Activated T-cell treated with anti-CD3 and anti-CD28 coated beads, Interleukin-2, amount 50 U/mL, for 4 hours (primary cell): Measurements from ENCODE around the gene PNO1. TPM values are rescaled to one million over a fixed set of nuclear protein-coding genes. Genes with fewer than 3 reads are reported as not detected.
A peak's percentile ranks its signal among the peaks of the same experiment; 100 is the strongest.

Source experiments
- ATAC-seq, 2 donors: fragments of 200-7000 bp; cut with Tn5 transposase; one replicate each; pipeline ENCODE4 v1.10.0; 2021
- DNase-seq: peaks from one replicate; pipeline ENCODE4 v3.0.0-alpha.2; 2020
- H3K27me3 Mint-ChIP-seq: one replicate; pipeline ENCODE4 v1.8.0; 2021; ENCODE audit warnings: low read depth, mixed read lengths
- H3K36me3 Mint-ChIP-seq: one replicate; pipeline ENCODE4 v1.8.0; 2022; ENCODE audit warnings: mixed read lengths; ENCODE audit not compliant: insufficient read depth
- H3K4me1 Mint-ChIP-seq: one replicate; pipeline ENCODE4 v1.8.0; 2021; ENCODE audit warnings: low read depth, mixed read lengths
- H3K4me3 Mint-ChIP-seq: one replicate; pipeline ENCODE4 v1.8.0; 2021; ENCODE audit warnings: mild to moderate bottlenecking, moderate library complexity, mixed read lengths
- H3K9me3 Mint-ChIP-seq: one replicate; pipeline ENCODE4 v1.8.0; 2021; ENCODE audit warnings: mixed read lengths
- total RNA-seq, 3 donors: library from RNA; stranded (reverse); gene quantifications; one replicate each; pipeline ENCODE4 v1.2.1, GENCODE V29; 2021

The PNO1 gene
- total RNA-seq, 3 donors from 2014 or later, result 65.8 to 73.7 (median 72.4) TPM

DNA sequence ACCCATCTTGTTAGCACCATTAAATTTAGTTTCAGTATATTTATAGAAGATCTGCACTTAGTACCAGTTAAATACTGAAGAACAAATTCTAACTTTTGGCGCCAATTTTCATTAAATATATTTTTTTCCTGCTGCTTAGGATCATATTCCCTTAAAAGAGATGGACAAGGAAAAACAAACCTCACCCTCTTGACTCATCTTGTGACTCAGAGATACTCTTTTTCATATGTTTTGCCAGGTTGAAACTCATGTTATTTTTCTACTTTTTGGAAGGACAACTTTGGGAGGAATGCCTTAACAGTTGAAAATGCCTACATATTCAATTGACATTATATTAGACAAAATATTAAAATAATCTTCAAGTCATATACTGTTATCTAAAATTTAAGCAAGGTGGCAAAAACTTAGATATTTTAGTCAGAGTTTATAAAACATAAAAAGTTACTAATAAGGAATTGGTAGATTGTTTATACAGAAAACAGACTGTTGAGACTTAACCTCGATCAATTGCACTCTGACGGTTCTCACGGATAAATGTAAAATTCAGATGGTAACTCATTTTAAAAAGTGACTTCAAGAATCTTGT lies 36.2 kb downstream of the PNO1 start:
- Mint-ChIP-seq H3K4me1 (peaks cover 58% of the 10 kb centered on the region), H3K36me3 (no peaks in the 10 kb centered on the region), H3K9me3 (no peaks in the 10 kb centered on the region), H3K27me3 (no peaks in the 10 kb centered on the region), H3K4me3 (no peak overlapping the region)
- ATAC-seq, result no peak
- DNase-seq, result no peak

DNA sequence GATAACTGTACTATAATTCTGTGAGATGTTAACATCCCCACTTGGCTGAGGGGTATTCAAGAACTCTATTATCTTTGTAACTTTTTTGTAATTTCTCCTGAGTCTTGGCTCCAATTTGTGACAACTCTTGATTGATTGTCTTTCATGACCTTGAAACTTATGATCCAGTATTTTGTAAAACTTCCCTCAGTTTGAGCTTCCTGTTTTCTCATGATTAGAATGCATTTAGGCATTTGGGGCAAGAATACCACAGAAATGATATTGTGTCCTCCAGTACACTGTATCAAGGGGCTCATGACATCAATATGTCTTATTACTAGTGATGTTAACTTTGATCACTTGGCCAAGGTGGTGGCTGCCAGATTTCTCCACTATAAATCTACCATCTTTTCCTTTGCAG lies 37.4 kb downstream of the PNO1 start:
- Mint-ChIP-seq H3K27me3 (no peaks in the 10 kb centered on the region), H3K36me3 (no peaks in the 10 kb centered on the region), H3K9me3 (no peaks in the 10 kb centered on the region), H3K4me1 (peaks cover 56% of the 10 kb centered on the region), H3K4me3 (no peak overlapping the region)
- no peak for ATAC-seq
- DNase-seq, result no peak

DNA sequence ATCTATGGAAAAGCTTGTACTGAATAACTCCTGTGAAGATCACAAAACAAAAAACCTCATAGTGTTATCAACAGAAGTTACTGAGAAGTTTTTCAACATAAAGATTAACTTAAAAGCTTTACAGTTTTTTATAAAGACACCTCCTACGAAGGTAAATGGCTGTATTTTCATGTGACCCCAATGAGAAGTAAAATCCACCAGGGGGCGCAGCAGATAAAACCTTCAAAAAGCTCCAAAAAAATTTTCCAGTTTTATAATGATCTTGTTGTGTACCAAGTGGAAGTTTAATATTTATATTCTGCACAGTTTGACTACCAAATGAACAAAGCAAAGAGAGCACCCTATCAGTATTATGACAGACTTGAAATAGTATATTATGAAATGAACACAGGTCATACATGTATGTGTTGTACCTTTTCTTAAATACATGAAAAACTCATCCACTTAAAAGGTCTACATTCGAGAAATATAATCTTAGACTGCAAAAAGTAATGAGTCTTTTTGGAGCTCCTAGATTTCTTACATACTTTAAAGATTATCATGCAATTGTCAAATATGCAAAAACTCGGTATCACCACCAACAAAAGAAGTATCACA lies 38.5 kb downstream of the PNO1 start:
- no peaks in the 10 kb centered on the region for H3K9me3 Mint-ChIP-seq
- DNase-seq (no peak), ATAC-seq (no peak)
- no peaks in the 10 kb centered on the region for H3K36me3 Mint-ChIP-seq
- no peak overlapping the region for H3K4me3 Mint-ChIP-seq
- H3K4me1 Mint-ChIP-seq, result peaks cover 56% of the 10 kb centered on the region
- no peaks in the 10 kb centered on the region for H3K27me3 Mint-ChIP-seq

- Mint-ChIP-seq H3K4me1 (peaks cover 62% of the 10 kb centered on the region), H3K36me3 (peaks cover 1% of the 10 kb centered on the region), H3K9me3 (no peaks in the 10 kb centered on the region), H3K4me3 (no peak overlapping the region), H3K27me3 (no peaks in the 10 kb centered on the region)
- ATAC-seq (no peak), DNase-seq (no peak)
Observed at GRCh38 chr2:68200157-68200787, 42.6 kb downstream of the PNO1 start.

- Mint-ChIP-seq H3K4me3 (peak overlapping the region; percentile 72), H3K36me3 (peaks cover 3% of the 10 kb centered on the region), H3K9me3 (no peaks in the 10 kb centered on the region), H3K4me1 (peaks cover 75% of the 10 kb centered on the region), H3K27me3 (no peaks in the 10 kb centered on the region)
- ATAC-seq (peak; percentile 91 to 93), DNase-seq (no peak)
Observed at GRCh38 chr2:68203587-68203986, 45.9 kb downstream of the PNO1 start.

- peaks cover 11% of the 10 kb centered on the region for H3K36me3 Mint-ChIP-seq
- H3K4me3 Mint-ChIP-seq, result no peak overlapping the region
- DNase-seq (no peak), ATAC-seq (no peak)
- peaks cover 71% of the 10 kb centered on the region for H3K4me1 Mint-ChIP-seq
- H3K27me3 Mint-ChIP-seq, result no peaks in the 10 kb centered on the region
- no peaks in the 10 kb centered on the region for H3K9me3 Mint-ChIP-seq
Observed at GRCh38 chr2:68206793-68207192, 49.1 kb downstream of the PNO1 start.

GRCh38 chr2:68214381-68214780 lies 56.7 kb downstream of the PNO1 start:
- Mint-ChIP-seq H3K4me3 (no peak overlapping the region), H3K9me3 (no peaks in the 10 kb centered on the region), H3K36me3 (peaks cover 20% of the 10 kb centered on the region), H3K27me3 (no peaks in the 10 kb centered on the region), H3K4me1 (peaks cover 72% of the 10 kb centered on the region)
- ATAC-seq (no peak), DNase-seq (no peak)

DNA sequence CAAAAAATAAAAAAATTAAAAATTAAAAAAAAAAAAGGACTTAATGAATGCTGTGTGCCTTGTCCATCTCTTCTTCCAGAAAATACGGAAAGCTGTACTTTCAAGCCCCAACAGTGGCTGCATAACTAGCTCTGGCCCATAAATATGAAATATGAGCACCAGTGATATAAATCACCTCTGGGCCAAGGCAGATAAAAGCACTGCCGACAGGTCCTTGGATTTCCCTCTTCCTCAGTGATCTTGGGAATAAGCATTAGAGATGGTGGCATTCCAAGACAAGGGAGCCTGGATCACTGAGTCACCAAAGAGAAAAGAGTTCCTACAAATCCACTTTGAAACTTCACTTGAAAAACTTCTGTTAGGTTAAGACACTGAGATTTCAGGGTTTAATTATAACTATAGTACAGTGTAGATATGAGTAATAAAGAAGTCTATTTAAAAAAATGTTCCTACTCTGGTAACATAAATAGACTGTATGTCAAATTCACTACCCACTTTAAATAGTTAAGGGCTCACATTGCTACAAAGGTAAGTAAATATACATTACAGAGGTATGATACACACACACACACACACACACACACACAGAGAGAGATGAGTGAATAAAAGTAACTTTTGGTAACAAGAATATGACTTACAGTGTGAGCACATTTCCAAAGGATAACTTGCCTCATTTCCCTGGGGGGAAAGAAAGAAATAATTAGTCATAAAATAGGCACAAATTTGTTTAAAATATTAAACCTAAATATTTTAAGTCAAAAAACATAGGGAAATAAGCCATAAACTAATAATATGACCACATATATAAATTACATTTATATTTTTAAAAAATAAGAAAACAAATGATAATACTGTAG lies 59.0 kb downstream of the PNO1 start:
- no peak overlapping the region for H3K4me3 Mint-ChIP-seq
- H3K27me3 Mint-ChIP-seq, result no peaks in the 10 kb centered on the region
- peaks cover 17% of the 10 kb centered on the region for H3K36me3 Mint-ChIP-seq
- no peak for ATAC-seq
- peaks cover 80% of the 10 kb centered on the region for H3K4me1 Mint-ChIP-seq
- no peaks in the 10 kb centered on the region for H3K9me3 Mint-ChIP-seq
- DNase-seq, result no peak

GRCh38 chr2:68217729-68218128 lies 60.0 kb downstream of the PNO1 start:
- no peaks in the 10 kb centered on the region for H3K9me3 Mint-ChIP-seq
- ATAC-seq (no peak), DNase-seq (no peak)
- no peaks in the 10 kb centered on the region for H3K27me3 Mint-ChIP-seq
- H3K4me3 Mint-ChIP-seq, result no peak overlapping the region
- peaks cover 10% of the 10 kb centered on the region for H3K36me3 Mint-ChIP-seq
- H3K4me1 Mint-ChIP-seq, result peaks cover 85% of the 10 kb centered on the region

- Mint-ChIP-seq H3K36me3 (peaks cover 10% of the 10 kb centered on the region), H3K4me3 (no peak overlapping the region), H3K4me1 (peaks cover 85% of the 10 kb centered on the region), H3K9me3 (no peaks in the 10 kb centered on the region), H3K27me3 (no peaks in the 10 kb centered on the region)
- DNase-seq (no peak), ATAC-seq (no peak)
Observed at GRCh38 chr2:68218343-68218901, 60.7 kb downstream of the PNO1 start.

GRCh38 chr2:68222287-68222686 lies 64.6 kb downstream of the PNO1 start:
- Mint-ChIP-seq H3K27me3 (no peaks in the 10 kb centered on the region), H3K4me1 (peaks cover 95% of the 10 kb centered on the region), H3K9me3 (no peaks in the 10 kb centered on the region), H3K4me3 (no peak overlapping the region), H3K36me3 (peaks cover 5% of the 10 kb centered on the region)
- DNase-seq (no peak), ATAC-seq (no peak)

GRCh38 chr2:68223419-68223818 lies 65.7 kb downstream of the PNO1 start:
- no peak for DNase-seq
- no peak for ATAC-seq
- Mint-ChIP-seq H3K36me3 (peaks cover 5% of the 10 kb centered on the region), H3K4me3 (no peak overlapping the region), H3K27me3 (no peaks in the 10 kb centered on the region), H3K4me1 (peaks cover 92% of the 10 kb centered on the region), H3K9me3 (no peaks in the 10 kb centered on the region)

DNA sequence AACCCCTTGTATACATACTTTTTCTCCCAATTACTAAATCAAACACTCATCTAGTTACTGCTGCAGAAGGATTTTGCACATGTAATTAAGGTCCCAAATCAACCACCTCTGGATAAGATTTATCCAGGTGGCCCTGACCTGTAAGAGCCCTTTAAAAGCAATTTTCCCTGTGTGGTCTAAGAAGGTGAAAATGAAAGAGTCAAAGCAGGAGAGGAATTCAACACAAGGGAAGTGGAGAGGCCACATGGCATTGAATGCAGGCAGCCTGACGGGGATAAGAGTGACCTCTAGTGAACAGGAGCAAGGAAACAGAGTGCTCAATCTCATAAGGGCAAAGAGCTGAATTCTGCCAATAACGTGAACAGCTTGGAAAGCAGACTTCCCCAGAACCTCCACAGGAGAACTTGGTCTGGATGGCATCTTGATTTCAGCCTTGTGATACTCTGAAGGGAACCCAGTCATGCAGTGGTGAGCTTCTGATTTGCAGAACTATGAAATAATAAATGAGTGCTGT lies 67.5 kb downstream of the PNO1 start:
- DNase-seq (no peak), ATAC-seq (peak; percentile 34 to 56)
- Mint-ChIP-seq H3K4me1 (peaks cover 91% of the 10 kb centered on the region), H3K9me3 (no peaks in the 10 kb centered on the region), H3K4me3 (no peak overlapping the region), H3K27me3 (no peaks in the 10 kb centered on the region), H3K36me3 (peaks cover 2% of the 10 kb centered on the region)
